Tibial nerve (tissue), 3 donors: ENCODE results near the gene CYP26C1.

Source experiments
- POLR2A ChIP-seq, 2 donors: fragments of 450-650 bp; IDR thresholded peaks; one replicate each; pipeline ENCODE4 v1.6.1; 2017; ENCODE audit warnings: antibody characterized with exemption in 2 of 2, mild to moderate bottlenecking in 2 of 2, moderate library complexity in 2 of 2
- TF ChIP-seq, protein P1 (sequence below), 5 experiments: fragments of 200-600 bp in 3 of 5; fragments of 450-650 bp in 2 of 5; sonication (generic) in 3 of 5; IDR thresholded peaks; one replicate each; pipeline ENCODE4 v1.5.1; 2016 to 2019; ENCODE audit warnings: antibody characterized with exemption in 5 of 5, mild to moderate bottlenecking in 3 of 5, moderate library complexity in 2 of 5

DNA sequence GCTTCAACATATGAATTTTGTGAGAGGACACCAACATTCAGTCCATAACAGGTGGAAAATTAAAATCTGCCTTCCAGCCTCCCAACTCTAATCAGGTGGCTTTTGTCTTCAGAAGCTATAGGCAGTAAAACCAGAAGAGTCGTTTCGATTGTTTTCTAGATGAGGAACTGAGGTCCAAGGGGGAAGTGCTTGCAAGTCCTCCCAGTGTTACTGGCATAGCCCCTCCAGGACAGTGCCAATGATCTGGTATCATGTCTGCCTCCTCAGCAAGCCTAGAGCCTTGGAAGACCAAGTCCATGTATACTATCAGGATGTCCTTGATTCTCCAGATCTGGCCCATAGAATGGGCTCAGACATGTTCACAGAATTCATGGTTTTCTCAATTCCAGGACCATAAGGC lies 30.0 kb downstream of the CYP26C1 start:
- TF ChIP-seq, protein P1, sequence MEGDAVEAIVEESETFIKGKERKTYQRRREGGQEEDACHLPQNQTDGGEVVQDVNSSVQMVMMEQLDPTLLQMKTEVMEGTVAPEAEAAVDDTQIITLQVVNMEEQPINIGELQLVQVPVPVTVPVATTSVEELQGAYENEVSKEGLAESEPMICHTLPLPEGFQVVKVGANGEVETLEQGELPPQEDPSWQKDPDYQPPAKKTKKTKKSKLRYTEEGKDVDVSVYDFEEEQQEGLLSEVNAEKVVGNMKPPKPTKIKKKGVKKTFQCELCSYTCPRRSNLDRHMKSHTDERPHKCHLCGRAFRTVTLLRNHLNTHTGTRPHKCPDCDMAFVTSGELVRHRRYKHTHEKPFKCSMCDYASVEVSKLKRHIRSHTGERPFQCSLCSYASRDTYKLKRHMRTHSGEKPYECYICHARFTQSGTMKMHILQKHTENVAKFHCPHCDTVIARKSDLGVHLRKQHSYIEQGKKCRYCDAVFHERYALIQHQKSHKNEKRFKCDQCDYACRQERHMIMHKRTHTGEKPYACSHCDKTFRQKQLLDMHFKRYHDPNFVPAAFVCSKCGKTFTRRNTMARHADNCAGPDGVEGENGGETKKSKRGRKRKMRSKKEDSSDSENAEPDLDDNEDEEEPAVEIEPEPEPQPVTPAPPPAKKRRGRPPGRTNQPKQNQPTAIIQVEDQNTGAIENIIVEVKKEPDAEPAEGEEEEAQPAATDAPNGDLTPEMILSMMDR (IDR thresholded peaks at IDR 0.05), result no peak
- TF ChIP-seq POLR2A (IDR thresholded peaks at IDR 0.05), result no peak
